Activated CD4-positive, alpha-beta memory T cell treated with anti-CD3 and anti-CD28 coated beads, Interleukin-2, amount 10 ng/mL, durations not matched to agents 7 days and 5 days (primary cell): Measurements from ENCODE around the gene ZDHHC20. TPM values are rescaled to one million over a fixed set of nuclear protein-coding genes. Genes with fewer than 3 reads are reported as not detected.

Experiments used
- CTCF ChIA-PET: fragments of 350-600 bp; sonication (Branson Sonifier 250); formaldehyde crosslinking; loops from one replicate; lab custom pipeline; 2021; ENCODE audit warnings: antibody characterized with exemption, inconsistent platforms; lab: Charles Lee
- POLR2A ChIA-PET: fragments of 350-600 bp; sonication (Branson Sonifier 250); formaldehyde crosslinking; loops from one replicate; lab custom pipeline; 2021; ENCODE audit warnings: antibody characterized with exemption; lab: Charles Lee
- DNase-seq: peaks from one replicate; pipeline ENCODE4 v3.0.0-alpha.2; 2020
- H3K27ac Mint-ChIP-seq: one replicate; pipeline ENCODE4 v1.8.0; 2021; ENCODE audit warnings: mild to moderate bottlenecking, mixed read lengths
- H3K27me3 Mint-ChIP-seq: one replicate; pipeline ENCODE4 v1.8.0; 2021; ENCODE audit warnings: mixed read lengths
- H3K36me3 Mint-ChIP-seq: one replicate; pipeline ENCODE4 v1.8.0; 2021; ENCODE audit warnings: low read depth, mixed read lengths
- H3K4me1 Mint-ChIP-seq: one replicate; pipeline ENCODE4 v1.8.0; 2021; ENCODE audit warnings: mixed read lengths
- H3K4me3 Mint-ChIP-seq: one replicate; pipeline ENCODE4 v1.8.0; 2021; ENCODE audit warnings: mild to moderate bottlenecking, mixed read lengths
- H3K9me3 Mint-ChIP-seq: one replicate; pipeline ENCODE4 v1.8.0; 2021; ENCODE audit warnings: mixed read lengths
- total RNA-seq, 2 experiments: library from RNA; stranded (reverse); gene quantifications; one replicate each; pipeline ENCODE4 v1.2.3, GENCODE V29; 2021

ZDHHC20 gene
- total RNA-seq, 2 experiments from 2014 or later, result 92.0 to 103 TPM

- ChIA-PET CTCF (no interaction called here), POLR2A (no interaction called here)
- H3K4me1 Mint-ChIP-seq, result no peaks in the 10 kb centered on the region
- no peak overlapping the region for H3K27ac Mint-ChIP-seq
- DNase-seq, result no peak
- peaks cover 14% of the 10 kb centered on the region for H3K27me3 Mint-ChIP-seq
- peaks cover 4% of the 10 kb centered on the region for H3K36me3 Mint-ChIP-seq
- no peak overlapping the region for H3K4me3 Mint-ChIP-seq
- H3K9me3 Mint-ChIP-seq, result no peaks in the 10 kb centered on the region
These were observed 6.6 kb upstream of the ZDHHC20 start for GRCh38 chr13:21465710-21466160.

- Mint-ChIP-seq H3K4me1 (peaks cover 4% of the 10 kb centered on the region), H3K27ac (no peak overlapping the region), H3K9me3 (no peaks in the 10 kb centered on the region), H3K36me3 (peaks cover 2% of the 10 kb centered on the region), H3K4me3 (no peak overlapping the region), H3K27me3 (peaks cover 5% of the 10 kb centered on the region)
- no peak for DNase-seq
- ChIA-PET POLR2A (no interaction called here), CTCF (interaction anchor here (0.6 to 2.9 kb wide), 3 partner anchors 13 to 522 kb away, joined by 5 to 13 read pairs (median 9); no protein-coding TSS in a partner anchor)
These were observed 4.3 kb upstream of the ZDHHC20 start for GRCh38 chr13:21463424-21463823.

GRCh38 chr13:21461131-21461530 is 2.0 kb upstream of the ZDHHC20 start:
- H3K27ac Mint-ChIP-seq, result no peak overlapping the region
- peaks cover 3% of the 10 kb centered on the region for H3K27me3 Mint-ChIP-seq
- peaks cover 10% of the 10 kb centered on the region for H3K36me3 Mint-ChIP-seq
- no peak for DNase-seq
- no peaks in the 10 kb centered on the region for H3K9me3 Mint-ChIP-seq
- POLR2A ChIA-PET, result no interaction called here
- CTCF ChIA-PET, result interaction anchor here (2.9 kb wide), 1 partner anchor 163 kb away, joined by 13 read pairs; no protein-coding TSS in a partner anchor
- no peak overlapping the region for H3K4me3 Mint-ChIP-seq
- peaks cover 23% of the 10 kb centered on the region for H3K4me1 Mint-ChIP-seq

DNA sequence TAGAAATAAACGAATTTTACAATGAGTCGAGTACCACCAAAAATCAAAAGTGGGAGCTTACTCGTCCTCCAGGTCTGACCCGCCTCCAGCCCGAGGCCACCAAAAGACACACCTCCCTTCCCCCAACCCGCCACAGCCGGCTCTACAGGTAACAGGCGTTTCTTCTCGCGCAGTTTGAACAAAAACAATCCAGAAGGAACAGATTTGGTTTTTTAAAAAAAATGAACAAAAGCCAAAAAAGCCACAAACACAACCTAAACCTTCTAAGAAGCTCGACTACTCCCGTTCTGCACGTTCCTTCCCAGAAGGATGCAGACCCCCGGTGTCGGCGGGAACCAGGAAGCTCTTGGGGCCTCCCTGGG is 671 bp downstream of the ZDHHC20 start:
- Mint-ChIP-seq H3K4me1 (peaks cover 34% of the 10 kb centered on the region), H3K9me3 (peaks cover 10% of the 10 kb centered on the region), H3K4me3 (peak overlapping the region; percentile 85), H3K27me3 (no peaks in the 10 kb centered on the region), H3K36me3 (peaks cover 24% of the 10 kb centered on the region), H3K27ac (peak overlapping the region; percentile 91)
- CTCF ChIA-PET, result interaction anchor here (1.5 to 1.9 kb wide), 4 partner anchors 18 to 161 kb away, joined by 3 to 13 read pairs (median 7); no protein-coding TSS in a partner anchor
- peak; percentile 63 for DNase-seq
- POLR2A ChIA-PET, result interaction anchor here (0.9 to 3.2 kb wide), 19 partner anchors 10 to 327 kb away, joined by 3 to 47 read pairs (median 4); partner anchors contain the start of genes MICU2, MRPL57 and SKA3

DNA sequence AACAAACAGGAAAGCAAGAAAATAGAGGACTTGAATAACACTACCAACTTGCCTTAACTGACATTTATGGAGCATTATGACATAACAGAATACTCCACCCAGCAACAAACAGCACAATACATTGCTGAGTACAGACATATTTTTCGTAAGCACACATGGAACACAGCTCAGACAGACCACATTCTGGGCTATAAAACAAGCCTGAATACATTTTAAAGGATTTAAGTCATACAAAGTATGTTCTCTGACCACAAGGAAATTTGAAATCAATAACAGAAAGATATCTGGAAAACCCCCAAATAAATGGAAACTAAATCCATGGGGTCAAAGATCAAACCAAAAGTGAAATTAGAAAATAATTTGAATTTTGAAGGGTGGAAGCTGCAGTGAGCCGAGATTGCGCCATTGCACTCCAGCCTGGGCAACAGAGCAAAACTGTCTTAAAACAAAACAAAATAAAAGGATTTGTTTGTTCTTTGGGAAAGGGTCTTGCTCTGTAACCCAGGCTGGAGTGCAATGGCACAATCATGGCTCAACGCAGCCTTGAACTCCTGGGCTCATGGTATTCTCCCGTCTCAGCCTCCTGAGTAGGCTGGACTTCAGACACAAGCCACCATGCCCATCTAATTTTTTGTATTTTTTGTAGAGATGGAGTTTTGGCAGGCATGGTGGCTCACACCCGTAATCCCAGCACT is 5.6 kb downstream of the ZDHHC20 start:
- no peak for DNase-seq
- Mint-ChIP-seq H3K9me3 (peaks cover 14% of the 10 kb centered on the region), H3K4me1 (peaks cover 34% of the 10 kb centered on the region), H3K4me3 (no peak overlapping the region), H3K36me3 (peaks cover 48% of the 10 kb centered on the region), H3K27me3 (no peaks in the 10 kb centered on the region), H3K27ac (no peak overlapping the region)
- ChIA-PET POLR2A (interaction anchor here (1.0 kb wide), 1 partner anchor 277 kb away, joined by 3 read pairs; the partner anchor contains the start of genes MRPL57 and SKA3), CTCF (no interaction called here)

DNA sequence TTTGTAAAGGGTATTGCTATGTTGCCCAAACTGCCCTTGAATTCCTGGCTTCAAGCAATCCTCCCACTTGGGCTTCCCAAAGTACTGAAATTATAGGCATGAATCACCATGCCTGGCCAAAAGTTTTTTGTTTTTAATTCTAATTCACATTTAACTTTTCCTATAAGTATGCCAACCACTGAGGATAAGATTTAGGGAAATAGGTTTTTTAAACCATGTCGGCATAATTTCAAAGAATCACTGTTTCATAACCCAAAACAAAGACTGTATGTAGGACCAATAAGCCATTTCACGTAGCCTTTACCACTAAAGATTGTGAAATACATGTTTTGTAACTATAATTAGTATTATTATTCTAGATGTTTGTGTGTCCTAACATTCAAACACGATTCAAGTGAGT is 8.2 kb downstream of the ZDHHC20 start:
- Mint-ChIP-seq H3K27me3 (no peaks in the 10 kb centered on the region), H3K4me3 (no peak overlapping the region), H3K9me3 (peaks cover 18% of the 10 kb centered on the region), H3K27ac (no peak overlapping the region), H3K4me1 (peaks cover 15% of the 10 kb centered on the region), H3K36me3 (peaks cover 47% of the 10 kb centered on the region)
- ChIA-PET POLR2A (no interaction called here), CTCF (no interaction called here)
- DNase-seq, result no peak

GRCh38 chr13:21446656-21447055 is 12.4 kb downstream of the ZDHHC20 start:
- ChIA-PET CTCF (no interaction called here), POLR2A (no interaction called here)
- peaks cover 2% of the 10 kb centered on the region for H3K4me1 Mint-ChIP-seq
- H3K4me3 Mint-ChIP-seq, result no peak overlapping the region
- H3K27ac Mint-ChIP-seq, result no peak overlapping the region
- DNase-seq, result no peak
- H3K36me3 Mint-ChIP-seq, result peaks cover 43% of the 10 kb centered on the region
- H3K27me3 Mint-ChIP-seq, result no peaks in the 10 kb centered on the region
- peaks cover 5% of the 10 kb centered on the region for H3K9me3 Mint-ChIP-seq

DNA sequence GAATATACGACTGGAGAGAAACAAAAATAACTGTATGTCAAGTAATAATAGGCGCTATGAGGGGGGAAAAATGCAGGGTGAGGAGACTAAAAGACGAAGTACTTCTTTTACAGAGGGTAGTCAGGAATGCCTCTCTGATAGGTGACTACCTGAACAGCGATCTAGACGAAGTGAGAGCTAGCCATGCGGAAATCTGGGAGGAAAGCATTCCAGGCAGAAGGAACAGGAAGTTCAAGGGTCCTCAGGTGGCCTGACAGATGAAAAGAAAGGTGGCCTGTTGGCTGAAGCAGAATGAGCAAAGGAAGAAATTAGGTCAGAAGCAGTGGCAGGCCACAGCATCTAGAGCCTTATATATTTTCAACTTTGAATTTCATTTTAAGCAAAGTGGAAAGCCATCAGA is 13.3 kb downstream of the ZDHHC20 start:
- POLR2A ChIA-PET, result no interaction called here
- peaks cover 5% of the 10 kb centered on the region for H3K4me1 Mint-ChIP-seq
- DNase-seq, result no peak
- peaks cover 6% of the 10 kb centered on the region for H3K9me3 Mint-ChIP-seq
- CTCF ChIA-PET, result interaction anchor here (0.9 to 1.1 kb wide), 2 partner anchors 9 to 148 kb away, joined by 3 read pairs; no protein-coding TSS in a partner anchor
- no peak overlapping the region for H3K4me3 Mint-ChIP-seq
- H3K27ac Mint-ChIP-seq, result no peak overlapping the region
- no peaks in the 10 kb centered on the region for H3K27me3 Mint-ChIP-seq
- peaks cover 44% of the 10 kb centered on the region for H3K36me3 Mint-ChIP-seq

DNA sequence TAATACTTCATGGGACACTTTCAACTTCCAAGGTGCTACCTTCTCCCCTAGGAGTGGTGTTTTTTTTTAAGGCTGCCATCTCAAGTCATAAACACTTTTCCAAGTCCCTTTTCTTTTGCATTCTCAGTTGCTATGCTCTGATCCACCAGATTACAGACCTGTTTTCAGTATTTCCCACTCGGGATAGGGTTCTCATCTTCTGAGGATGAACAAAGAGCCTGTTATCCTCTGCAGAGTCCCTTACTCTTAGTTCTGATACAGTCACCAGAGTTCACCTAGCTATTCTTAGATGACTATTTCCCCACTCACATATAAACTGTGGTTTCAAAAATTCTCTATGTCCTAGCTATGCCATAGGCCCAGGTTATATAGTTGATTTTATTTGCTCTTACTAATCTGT is 15.9 kb downstream of the ZDHHC20 start:
- ChIA-PET CTCF (no interaction called here), POLR2A (interaction anchor here (0.8 kb wide), 1 partner anchor 15 kb away, joined by 4 read pairs; no protein-coding TSS in a partner anchor)
- Mint-ChIP-seq H3K27ac (no peak overlapping the region), H3K36me3 (peaks cover 40% of the 10 kb centered on the region), H3K4me3 (no peak overlapping the region), H3K9me3 (peaks cover 11% of the 10 kb centered on the region), H3K4me1 (peaks cover 8% of the 10 kb centered on the region), H3K27me3 (no peaks in the 10 kb centered on the region)
- DNase-seq, result no peak

- CTCF ChIA-PET, result interaction anchor here (0.9 to 1.9 kb wide), 4 partner anchors 9 to 139 kb away, joined by 3 to 7 read pairs (median 4); partner anchors contain the start of gene ZDHHC20
- Mint-ChIP-seq H3K9me3 (peaks cover 23% of the 10 kb centered on the region), H3K4me1 (peaks cover 40% of the 10 kb centered on the region), H3K27ac (peak overlapping the region; percentile 84), H3K27me3 (no peaks in the 10 kb centered on the region), H3K36me3 (peaks cover 44% of the 10 kb centered on the region), H3K4me3 (no peak overlapping the region)
- POLR2A ChIA-PET, result interaction anchor here (1.1 to 5.2 kb wide), 4 partner anchors 8 to 139 kb away, joined by 3 to 47 read pairs (median 3); partner anchors contain the start of gene ZDHHC20
- no peak for DNase-seq
These were observed 22.5 kb downstream of the ZDHHC20 start for GRCh38 chr13:21436582-21436981.

- H3K36me3 Mint-ChIP-seq, result peaks cover 51% of the 10 kb centered on the region
- CTCF ChIA-PET, result interaction anchor here (0.5 to 1.9 kb wide), 4 partner anchors 20 to 42 kb away, joined by 3 to 7 read pairs (median 5); partner anchors contain the start of gene ZDHHC20
- POLR2A ChIA-PET, result interaction anchor here (0.6 to 5.2 kb wide), 4 partner anchors 9 to 201 kb away, joined by 3 to 47 read pairs (median 3); partner anchors contain the start of gene ZDHHC20
These were observed 23.4 kb downstream of the ZDHHC20 start for GRCh38 chr13:21435687-21436151.

DNA sequence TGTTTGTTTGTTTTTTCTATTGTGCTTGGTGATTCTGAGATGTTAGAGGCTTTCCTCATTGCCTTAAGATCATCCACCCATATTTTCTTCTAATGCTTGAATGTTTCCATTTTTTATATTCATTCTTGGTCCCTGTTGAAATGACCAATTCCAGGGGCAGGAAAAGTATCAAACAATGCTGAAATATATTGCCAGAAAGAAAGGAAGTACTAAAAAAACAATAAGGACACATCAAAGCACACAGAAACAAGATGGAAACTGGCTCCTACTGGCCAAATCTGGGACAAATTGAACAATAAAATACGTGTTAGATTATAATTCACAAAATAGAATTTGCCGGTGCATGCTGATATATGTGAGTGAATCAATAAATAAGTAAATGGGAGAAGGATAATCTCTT is 23.9 kb downstream of the ZDHHC20 start:
- H3K9me3 Mint-ChIP-seq, result peaks cover 33% of the 10 kb centered on the region
- no peaks in the 10 kb centered on the region for H3K27me3 Mint-ChIP-seq
- ChIA-PET CTCF (interaction anchor here (1.0 to 1.1 kb wide), 2 partner anchors 23 to 41 kb away, joined by 4 to 6 read pairs; partner anchors contain the start of gene ZDHHC20), POLR2A (interaction anchor here (0.7 to 5.2 kb wide), 3 partner anchors 9 to 201 kb away, joined by 3 to 47 read pairs (median 3); partner anchors contain the start of gene ZDHHC20)
- H3K4me1 Mint-ChIP-seq, result peaks cover 39% of the 10 kb centered on the region
- H3K4me3 Mint-ChIP-seq, result peak overlapping the region; percentile 58
- H3K27ac Mint-ChIP-seq, result peak overlapping the region; percentile 84
- peaks cover 56% of the 10 kb centered on the region for H3K36me3 Mint-ChIP-seq
- no peak for DNase-seq

More at GRCh38 chr13:21435687-21436151, 23.4 kb downstream of the ZDHHC20 start:
- Mint-ChIP-seq H3K27me3 (no peaks in the 10 kb centered on the region), H3K4me1 (peaks cover 39% of the 10 kb centered on the region), H3K9me3 (peaks cover 28% of the 10 kb centered on the region), H3K27ac (peak overlapping the region; percentile 84), H3K4me3 (peak overlapping the region; percentile 58)
- peak; percentile 75 for DNase-seq
